Right cardiac atrium (tissue), 5 donors: ENCODE measurements around the gene GPRIN1. TPM values are rescaled to one million over a fixed set of nuclear protein-coding genes. Genes with fewer than 3 reads are reported as not detected.

ENCODE experiments used
- ATAC-seq, 2 donors: fragments of 200-7000 bp; cut with Tn5 transposase; one replicate each; pipeline versions ENCODE4 v1.8.0 to v1.9.1; 2020; ENCODE audit warnings: moderate library complexity in 2 of 2, mild to moderate bottlenecking in 1 of 2
- DNase-seq, 3 donors: peaks; one replicate each; pipeline ENCODE4 v3.0.0-alpha.2; 2020
- H3K27ac ChIP-seq: one replicate; pipeline ENCODE4 v1.5.1; 2013; ENCODE audit warnings: mild to moderate bottlenecking, low read length, control low read depth, moderate library complexity
- H3K27me3 ChIP-seq: one replicate; pipeline ENCODE4 v1.6.1; 2013; ENCODE audit not compliant: control insufficient read depth, insufficient read depth
- H3K4me1 ChIP-seq: one replicate; pipeline ENCODE4 v1.6.1; 2013; ENCODE audit warnings: low read length; ENCODE audit not compliant: control insufficient read depth, insufficient read depth
- H3K4me3 ChIP-seq: one replicate; pipeline ENCODE4 v1.5.1; 2013; ENCODE audit warnings: low read length, control low read depth
- H3K9me3 ChIP-seq: one replicate; pipeline ENCODE4 v1.6.1; 2013; ENCODE audit warnings: low read length; ENCODE audit not compliant: control insufficient read depth
- WGBS: extraction: QIAGEN DNeasy Blood & Tissue Kit; methylation state at CpG from one replicate; pipeline ENCODE4 v1.1.7; 2013; 5-methylcytosine and 5-hydroxymethylcytosine counted together
- intact Hi-C, 4 donors: fragments of 100-400 bp; cut with DNase I; formaldehyde crosslinking; loops; one replicate each; pipeline versions ENCODE4 v1.11.0 to v1.14.0; 2022 to 2023
- polyA plus RNA-seq: library from polyadenylated mRNA; stranded (reverse); fragments of 200-250 nt; gene quantifications from one replicate; pipeline ENCODE4 v1.2.3, GENCODE V29; 2013
- total RNA-seq, 4 donors: library from RNA; stranded (reverse); fragmentation: NEBNext Ultra II Directional; extraction: Animal tissue kit (Norgen Biotek cat#: 25700); gene quantifications; one replicate each; pipeline ENCODE4 v1.2.1, GENCODE V29; 2021
- donor health status: healthy with polysubstance abuse.
- donor health status: DM: no; HTN: yes; CAD: no.
- donor health status: DM: no; HTN: no; CAD: no.
- donor health status: DM: no; HTN: yes; CAD: no; lungs with severe emphysema.
- donor health status: DM: yes; HTN: yes; CAD: no.

The GPRIN1 gene
- total and polyA plus RNA-seq, 5 donors: 0.23 to 0.62 (median 0.37) TPM

- no peak for DNase-seq
- H3K9me3 ChIP-seq: peaks cover 2% of the 10 kb centered on the region
- no peaks in the 10 kb centered on the region for H3K27me3 ChIP-seq
- ATAC-seq: no peak
- intact Hi-C loops: loop anchor here in 1 of 4 donors (10.0 kb wide), 1 partner anchor 62 kb away; the partner anchor contains the start of gene TSPAN17
- no peak overlapping the region for H3K4me3 ChIP-seq
- WGBS: 79% methylated on average over 4 of the region's 4 CpGs
- no peak overlapping the region for H3K27ac ChIP-seq
- no peaks in the 10 kb centered on the region for H3K4me1 ChIP-seq
Measured at GRCh38 chr5:176583076-176583475, 26.9 kb downstream of the GPRIN1 start.

- intact Hi-C loops: loop anchor here in 1 of 4 donors (10.0 kb wide), 1 partner anchor 63 kb away; the partner anchor contains the start of gene TSPAN17
- Histone ChIP-seq H3K4me3 (no peak overlapping the region), H3K4me1 (no peaks in the 10 kb centered on the region), H3K27me3 (no peaks in the 10 kb centered on the region), H3K9me3 (peaks cover 2% of the 10 kb centered on the region), H3K27ac (no peak overlapping the region)
- WGBS: 85% methylated on average over 12 of the region's 12 CpGs
- ATAC-seq: no peak
- DNase-seq: no peak
Measured at GRCh38 chr5:176581361-176581760, 28.6 kb downstream of the GPRIN1 start.

GRCh38 chr5:176579323-176579722 is 30.6 kb downstream of the GPRIN1 start:
- no peak for DNase-seq
- no peaks in the 10 kb centered on the region for H3K4me1 ChIP-seq
- H3K9me3 ChIP-seq: no peaks in the 10 kb centered on the region
- H3K4me3 ChIP-seq: no peak overlapping the region
- ATAC-seq: no peak
- WGBS: 59% methylated on average over 4 of the region's 4 CpGs
- H3K27me3 ChIP-seq: no peaks in the 10 kb centered on the region
- intact Hi-C loops: loop anchor here in 1 of 4 donors (10.0 kb wide), 1 partner anchor 55 kb away; the partner anchor contains the start of genes EIF4E1B and SNCB
- no peak overlapping the region for H3K27ac ChIP-seq

- WGBS: 21% methylated on average over 15 of the region's 15 CpGs
- Histone ChIP-seq H3K4me3 (no peak overlapping the region), H3K27me3 (no peaks in the 10 kb centered on the region), H3K9me3 (no peaks in the 10 kb centered on the region), H3K4me1 (no peaks in the 10 kb centered on the region), H3K27ac (no peak overlapping the region)
- intact Hi-C loops: loop anchor here in 1 of 4 donors (10.0 kb wide), 1 partner anchor 56 kb away; the partner anchor contains the start of genes EIF4E1B and SNCB
- DNase-seq (peak in 1 of 3 donors; percentile 57), ATAC-seq (peak in 1 of 2 donors; percentile 22)
Measured at GRCh38 chr5:176578391-176578808, 31.6 kb downstream of the GPRIN1 start.

GRCh38 chr5:176577312-176578176 is 32.4 kb downstream of the GPRIN1 start:
- no peaks in the 10 kb centered on the region for H3K27me3 ChIP-seq
- H3K4me1 ChIP-seq: no peaks in the 10 kb centered on the region
- H3K27ac ChIP-seq: no peak overlapping the region
- H3K4me3 ChIP-seq: no peak overlapping the region
- intact Hi-C loops: loop anchor here in 1 of 4 donors (10.0 kb wide), 1 partner anchor 57 kb away; the partner anchor contains the start of genes EIF4E1B and SNCB
- ATAC-seq (no peak), DNase-seq (no peak)
- WGBS: 86% methylated on average over 36 of the region's 36 CpGs
- H3K9me3 ChIP-seq: no peaks in the 10 kb centered on the region

GRCh38 chr5:176575488-176576422 is 34.2 kb downstream of the GPRIN1 start:
- Histone ChIP-seq H3K4me1 (no peaks in the 10 kb centered on the region), H3K27me3 (no peaks in the 10 kb centered on the region), H3K4me3 (no peak overlapping the region), H3K9me3 (no peaks in the 10 kb centered on the region), H3K27ac (no peak overlapping the region)
- intact Hi-C loops: loop anchor here in 2 of 4 donors (2.0 to 10.0 kb wide), 2 partner anchors 59 to 71 kb away; partner anchors contain the start of genes EIF4E1B (in 1 of the 2), SNCB (in 1 of the 2) and TSPAN17 (in 1 of the 2)
- DNase-seq (no peak), ATAC-seq (no peak)
- WGBS: 81% methylated on average over 37 of the region's 37 CpGs

- DNase-seq: no peak
- Histone ChIP-seq H3K27me3 (no peaks in the 10 kb centered on the region), H3K4me1 (no peaks in the 10 kb centered on the region), H3K9me3 (no peaks in the 10 kb centered on the region), H3K4me3 (no peak overlapping the region), H3K27ac (no peak overlapping the region)
- intact Hi-C loops: loop anchor here in 2 of 4 donors (2.0 to 10.0 kb wide), 2 partner anchors 60 to 72 kb away; partner anchors contain the start of genes EIF4E1B (in 1 of the 2), SNCB (in 1 of the 2) and TSPAN17 (in 1 of the 2)
- WGBS: 82% methylated on average over 14 of the region's 14 CpGs
- no peak for ATAC-seq
Measured at GRCh38 chr5:176575066-176575465, 34.9 kb downstream of the GPRIN1 start.

GRCh38 chr5:176574297-176574591 is 35.7 kb downstream of the GPRIN1 start:
- Histone ChIP-seq H3K27ac (no peak overlapping the region), H3K9me3 (no peaks in the 10 kb centered on the region), H3K27me3 (no peaks in the 10 kb centered on the region), H3K4me3 (no peak overlapping the region), H3K4me1 (no peaks in the 10 kb centered on the region)
- DNase-seq: no peak
- WGBS: 46% methylated on average over 10 of the region's 10 CpGs
- no peak for ATAC-seq
- intact Hi-C loops: loop anchor here in 2 of 4 donors (2.0 to 10.0 kb wide), 2 partner anchors 61 to 73 kb away; partner anchors contain the start of genes EIF4E1B (in 1 of the 2), SNCB (in 1 of the 2) and TSPAN17 (in 1 of the 2)

GRCh38 chr5:176573564-176574296 is 36.2 kb downstream of the GPRIN1 start:
- WGBS: 36% methylated on average over 18 of the region's 18 CpGs
- ATAC-seq: peak; percentile 81 to 87
- intact Hi-C loops: loop anchor here in 2 of 4 donors (2.0 to 10.0 kb wide), 2 partner anchors 61 to 73 kb away; partner anchors contain the start of genes EIF4E1B (in 1 of the 2), SNCB (in 1 of the 2) and TSPAN17 (in 1 of the 2)

GRCh38 chr5:176570044-176570443 is 39.9 kb downstream of the GPRIN1 start:
- no peak overlapping the region for H3K4me3 ChIP-seq
- WGBS: 44% methylated on average over 6 of the region's 6 CpGs
- intact Hi-C loops: loop anchor here in 1 of 4 donors (10.0 kb wide), 1 partner anchor 65 kb away; the partner anchor contains the start of genes EIF4E1B and SNCB
- DNase-seq (no peak), ATAC-seq (no peak)
- no peaks in the 10 kb centered on the region for H3K27me3 ChIP-seq
- no peaks in the 10 kb centered on the region for H3K9me3 ChIP-seq
- H3K27ac ChIP-seq: no peak overlapping the region
- no peaks in the 10 kb centered on the region for H3K4me1 ChIP-seq

More at GRCh38 chr5:176573564-176574296, 36.2 kb downstream of the GPRIN1 start:
- H3K27ac ChIP-seq: no peak overlapping the region
- no peaks in the 10 kb centered on the region for H3K9me3 ChIP-seq
- H3K4me1 ChIP-seq: no peaks in the 10 kb centered on the region
- H3K27me3 ChIP-seq: no peaks in the 10 kb centered on the region
- no peak overlapping the region for H3K4me3 ChIP-seq
- peak; percentile 69 to 88 (median 87) for DNase-seq
